HL-60/S4 treated with phorbol 12-myristate 13-acetate at 8.2 ng/mL for 4 days and 3 days (cell line): ENCODE data around the gene IL4I1.

Experiments used
- in situ Hi-C: fragments of 300-500 bp; cut with MboI; formaldehyde crosslinking; loops from 2 replicates; pipeline ENCODE4 v1.15.0; 2022; ENCODE audit warnings: low sequenced_read_pairs

Gene IL4I1

GRCh38 chr19:49869009-49869483 lies 27.6 kb downstream of the IL4I1 start:
- in situ Hi-C loops = no loop called here

GRCh38 chr19:49866933-49867782 lies 29.5 kb downstream of the IL4I1 start, which contains the start of gene PNKP:
TSS of gene PNKP (minus strand) at chr19:49867576. CDS start at chr19:49867204, 372 bp downstream.
- in situ Hi-C loops = no loop called here

- in situ Hi-C loops = no loop called here
Measured at GRCh38 chr19:49864890-49865289, 31.8 kb downstream of the IL4I1 start.

DNA sequence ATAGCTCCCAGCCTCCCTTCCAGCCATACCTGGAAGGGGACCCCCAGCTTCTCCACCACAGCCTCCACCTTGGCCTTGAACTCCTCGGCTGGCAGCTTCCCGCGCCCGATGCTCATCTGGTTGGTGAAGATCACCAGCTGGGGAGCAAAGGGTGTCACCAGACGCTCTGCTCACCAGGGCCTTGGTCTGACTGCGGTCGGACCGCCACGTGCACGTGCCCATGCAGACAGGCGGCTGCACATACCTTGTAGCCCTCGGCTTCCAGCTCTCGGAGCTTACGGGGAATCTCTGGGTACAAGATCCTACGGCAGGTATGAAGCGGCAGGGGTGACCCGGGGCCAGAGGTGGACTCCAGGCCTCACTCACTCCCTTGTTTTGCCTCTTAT lies 32.8 kb downstream of the IL4I1 start:
- in situ Hi-C loops = no loop called here

- in situ Hi-C loops = no loop called here
Measured at GRCh38 chr19:49863254-49863934, 33.3 kb downstream of the IL4I1 start.

DNA sequence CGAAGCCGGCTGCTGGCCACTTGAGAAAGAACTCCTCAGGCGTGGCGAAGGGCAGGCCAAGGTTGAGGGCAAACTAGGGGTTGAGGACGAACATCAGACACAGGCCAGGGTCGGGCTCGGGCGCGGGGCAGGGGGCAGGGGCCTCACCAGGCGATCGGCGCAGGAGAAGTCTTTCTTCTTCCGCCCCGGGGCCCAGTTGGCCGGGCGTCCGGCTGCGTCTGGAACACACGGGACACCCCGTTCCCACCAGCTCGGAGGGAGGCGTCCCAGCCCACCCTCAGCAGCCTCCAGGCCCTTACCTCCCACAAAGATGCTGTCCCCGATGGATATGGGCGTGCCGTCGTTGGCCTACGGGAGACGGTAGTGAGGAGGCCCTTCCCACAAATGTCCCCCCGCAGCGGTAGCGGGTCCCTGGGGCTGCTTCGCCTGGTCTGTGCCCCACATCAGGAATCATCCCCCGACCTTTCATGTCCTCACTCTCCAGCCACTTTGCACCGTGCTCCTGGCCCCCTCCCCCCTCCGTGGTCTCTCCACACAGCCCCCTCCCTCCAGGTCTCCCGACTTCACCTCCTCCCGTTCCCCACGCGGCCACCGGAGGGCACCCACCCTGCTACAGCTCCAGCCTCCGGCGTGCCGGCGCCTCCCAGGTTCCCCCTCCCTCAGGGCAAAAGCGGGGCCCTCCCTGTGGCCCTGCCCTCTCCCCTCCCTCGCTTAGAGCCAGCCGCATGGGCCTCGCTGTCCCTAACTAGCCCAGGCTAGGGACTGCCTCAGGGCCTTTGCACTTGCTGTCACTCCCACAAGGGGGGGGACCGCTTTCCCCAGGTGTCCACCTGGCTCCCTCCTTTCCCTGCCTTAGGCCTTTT lies 34.1 kb downstream of the IL4I1 start:
- in situ Hi-C loops = no loop called here

DNA sequence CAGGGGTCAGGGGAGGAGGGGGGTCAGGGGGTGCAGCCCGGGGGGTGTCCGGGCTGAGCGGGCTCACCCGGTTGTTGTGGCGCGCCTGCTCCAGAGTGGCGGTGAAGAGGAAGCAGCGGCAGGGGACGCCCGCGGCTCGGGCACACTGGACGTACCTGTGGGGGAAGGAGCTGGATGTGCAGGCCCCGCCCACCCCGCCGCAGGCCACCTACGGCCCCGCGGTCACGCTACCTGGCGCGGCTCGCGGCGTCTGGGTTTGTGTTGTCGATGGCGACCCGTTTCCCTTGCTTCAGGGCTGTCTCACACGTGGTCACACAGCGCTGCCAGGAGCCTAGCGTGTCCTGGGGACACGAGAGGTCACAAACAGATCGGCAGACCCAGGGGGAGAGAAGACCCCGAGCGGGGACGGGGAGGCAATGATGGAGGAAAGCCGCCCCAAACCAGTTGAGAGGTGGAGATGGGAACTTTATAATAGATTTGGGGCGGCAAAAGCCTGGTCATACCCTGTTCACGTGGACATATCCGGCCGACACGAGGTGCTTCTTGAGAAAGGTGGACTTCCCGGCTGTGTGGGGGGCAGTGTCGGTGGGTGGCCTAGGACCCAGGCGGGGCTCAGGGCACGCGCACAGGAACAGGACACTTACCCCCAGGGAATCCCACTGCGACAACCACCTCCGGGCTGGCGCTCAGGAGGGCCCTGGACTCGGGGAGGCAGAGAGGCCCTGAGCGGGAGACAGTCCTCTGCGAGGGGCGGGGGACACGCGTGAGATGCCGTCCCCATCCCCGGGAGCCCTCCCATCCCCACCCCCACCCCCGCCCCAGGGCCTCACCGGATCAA lies 34.9 kb downstream of the IL4I1 start:
- in situ Hi-C loops = no loop called here

GRCh38 chr19:49861107-49861506 lies 35.6 kb downstream of the IL4I1 start:
- in situ Hi-C loops = no loop called here

GRCh38 chr19:49860336-49861102 lies 36.2 kb downstream of the IL4I1 start:
- in situ Hi-C loops = no loop called here

DNA sequence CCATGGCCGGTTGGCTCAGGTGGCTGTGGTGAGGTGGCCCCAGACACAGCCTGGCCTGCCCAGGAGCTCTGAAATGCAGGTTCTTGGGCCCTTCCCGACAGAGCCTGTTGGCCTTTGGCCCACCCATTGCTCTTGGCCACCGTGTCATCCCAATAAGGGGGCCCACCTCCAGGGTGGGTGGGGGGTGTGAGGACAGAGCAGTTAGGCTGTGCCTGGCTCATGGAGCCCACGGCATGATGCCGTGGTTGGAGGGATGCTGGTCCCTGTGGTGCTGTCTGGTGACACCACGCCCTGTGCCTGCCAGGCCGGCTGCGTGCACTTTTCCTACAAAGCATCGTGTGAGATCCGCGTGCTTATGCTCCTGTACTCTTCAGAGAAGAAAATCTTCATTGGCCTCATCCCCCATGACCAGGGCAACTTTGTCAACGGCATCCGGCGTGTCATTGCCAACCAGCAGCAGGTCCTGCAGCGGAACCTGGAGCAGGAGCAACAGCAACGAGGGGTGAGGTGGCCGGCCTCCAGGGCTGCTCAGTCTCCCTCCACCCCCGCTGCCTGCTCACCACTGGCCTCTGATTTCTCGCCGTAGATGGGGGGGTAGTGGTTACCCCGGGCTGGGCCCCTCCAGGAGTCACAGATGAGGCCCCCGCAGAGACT lies 36.9 kb downstream of the IL4I1 start:
- in situ Hi-C loops = no loop called here

- in situ Hi-C loops = no loop called here
Measured at GRCh38 chr19:49858088-49858985, 38.4 kb downstream of the IL4I1 start.

DNA sequence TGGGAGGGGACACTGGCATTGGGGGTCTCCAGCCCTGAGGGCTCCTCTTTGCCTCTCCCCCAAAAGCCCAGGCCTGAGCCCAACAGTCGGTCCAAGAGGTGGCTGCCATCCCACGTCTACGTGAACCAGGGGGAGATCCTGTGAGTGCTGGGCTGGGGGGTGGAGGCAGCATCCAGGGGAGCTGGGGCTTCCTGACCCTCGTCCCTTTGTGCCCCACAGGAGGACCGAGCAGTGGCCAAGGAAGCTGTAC lies 38.9 kb downstream of the IL4I1 start:
- in situ Hi-C loops = no loop called here

- in situ Hi-C loops = no loop called here
Measured at GRCh38 chr19:49857061-49857837, 39.4 kb downstream of the IL4I1 start.

DNA sequence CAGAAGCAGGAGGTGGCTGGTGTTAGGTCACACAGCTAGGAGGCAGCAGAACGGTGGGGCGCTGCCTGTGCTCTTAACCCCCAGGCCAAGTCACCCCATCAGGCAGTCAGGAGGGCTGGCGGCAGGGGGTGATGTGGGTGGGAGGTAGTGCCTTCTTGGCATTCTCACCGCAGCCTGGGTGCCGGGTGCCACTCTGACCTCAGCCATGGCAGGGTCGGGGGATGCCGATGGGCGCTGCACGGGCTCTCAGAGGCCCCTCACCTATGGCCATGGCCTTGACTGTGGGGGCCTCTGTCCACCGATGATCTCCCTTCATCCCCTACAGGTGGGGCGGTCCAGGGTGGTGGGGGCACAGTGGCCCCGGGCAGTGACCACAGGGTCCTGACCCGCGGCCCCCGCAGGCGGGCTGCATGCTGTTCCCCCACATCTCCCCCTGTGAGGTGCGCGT lies 40.1 kb downstream of the IL4I1 start:
- in situ Hi-C loops = no loop called here

GRCh38 chr19:49855676-49856573 lies 40.8 kb downstream of the IL4I1 start:
- in situ Hi-C loops = no loop called here

- in situ Hi-C loops = no loop called here
Measured at GRCh38 chr19:49855277-49855675, 41.4 kb downstream of the IL4I1 start.
